Fibroblast of skin of right quadriceps (primary cell): ENCODE data around the gene SLC35G3.
"Not testable (repeated sequence)": the region's sequence is repeated elsewhere in the genome, so short reads cannot be mapped to it uniquely, and the experiment has no call there.

Experiments used
- DNase-seq: peaks from one replicate; pipeline ENCODE4 v3.0.0-alpha.2; 2013

SLC35G3 gene

DNA sequence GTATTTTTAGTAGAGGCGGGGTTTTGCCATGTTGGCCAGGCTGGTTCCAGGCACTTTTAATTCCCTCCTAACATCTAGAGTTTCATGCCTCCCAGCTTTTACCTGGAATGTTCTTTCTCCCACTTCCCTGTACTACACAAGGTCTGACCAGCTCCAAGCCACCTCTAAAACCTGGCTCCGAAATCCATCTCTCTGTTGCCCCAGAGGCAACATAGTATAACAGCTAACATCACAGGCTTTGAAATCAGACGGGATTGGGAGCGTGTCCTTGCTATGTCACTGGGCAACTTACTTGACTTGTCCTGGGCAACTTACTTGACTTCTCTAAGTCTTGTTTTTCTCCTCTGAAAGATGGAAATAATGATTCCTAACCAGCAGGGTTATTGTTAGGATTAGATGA, 31.4 kb downstream of the SLC35G3 start:
- no peak for DNase-seq

DNA sequence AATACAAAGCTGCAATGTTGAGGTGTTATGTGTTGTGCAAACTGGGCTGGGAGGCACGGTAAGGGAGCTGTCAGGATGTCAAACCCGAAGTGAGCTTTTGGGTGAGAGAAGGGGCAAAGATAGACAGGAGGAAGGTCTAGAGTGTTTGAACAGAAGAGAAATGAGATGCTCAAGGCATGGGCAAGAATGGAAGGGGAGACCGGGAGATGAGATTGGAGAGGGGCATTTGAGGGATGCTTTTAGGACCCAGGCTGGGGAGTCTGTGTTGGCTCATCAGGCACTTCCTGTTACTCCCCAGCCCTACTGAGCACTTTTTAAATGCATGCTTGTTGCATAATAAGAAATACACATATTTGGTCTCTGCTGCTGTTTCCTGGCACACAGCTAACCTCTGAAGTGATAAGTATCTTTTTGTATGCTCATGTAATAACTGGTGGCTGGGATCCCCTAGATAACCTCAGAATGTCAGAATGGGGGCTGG, 32.9 kb downstream of the SLC35G3 start:
- DNase-seq: no peak

DNA sequence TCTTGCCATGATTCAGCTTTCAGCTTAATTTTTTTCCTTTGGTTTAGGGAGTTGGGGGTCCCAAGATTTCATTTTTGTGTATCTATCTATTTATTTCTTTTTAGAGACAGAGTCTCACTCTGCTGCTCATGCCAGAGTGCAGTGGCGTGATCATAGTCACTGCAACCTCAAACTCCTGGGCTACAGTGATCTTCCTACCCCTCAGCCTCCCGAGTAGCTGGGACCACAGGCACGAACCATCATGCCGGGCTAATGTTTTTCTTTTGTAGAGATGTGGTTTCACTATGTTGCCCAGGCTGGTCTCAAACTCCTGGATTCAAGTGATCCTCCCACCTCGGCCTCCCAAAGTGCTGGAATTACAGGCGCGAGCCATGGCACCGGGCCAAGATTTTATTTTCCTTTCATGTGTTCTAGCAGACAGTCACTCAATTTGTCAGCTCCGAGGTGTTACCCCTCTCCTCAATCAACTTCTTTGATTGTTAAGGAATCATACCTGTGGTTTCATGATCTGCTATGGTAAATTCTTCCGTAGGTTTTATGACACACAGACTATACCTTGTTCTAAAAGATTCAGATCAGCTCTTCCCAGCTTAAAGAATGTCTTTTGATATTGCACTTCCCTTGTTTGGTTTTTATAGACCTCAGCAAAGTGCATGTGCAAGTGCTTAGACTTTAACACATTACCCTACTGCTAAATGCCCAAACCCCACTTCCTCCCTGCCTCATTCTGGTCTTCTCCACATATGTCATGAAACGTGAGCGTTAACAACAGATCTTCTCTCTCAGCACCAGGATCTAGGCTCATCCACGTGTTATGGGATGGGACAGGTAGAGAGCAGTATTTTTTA, 33.6 kb downstream of the SLC35G3 start:
- no peak for DNase-seq

GRCh38 chr17:35159940-35160339, 34.3 kb downstream of the SLC35G3 start:
- DNase-seq: no peak

DNA sequence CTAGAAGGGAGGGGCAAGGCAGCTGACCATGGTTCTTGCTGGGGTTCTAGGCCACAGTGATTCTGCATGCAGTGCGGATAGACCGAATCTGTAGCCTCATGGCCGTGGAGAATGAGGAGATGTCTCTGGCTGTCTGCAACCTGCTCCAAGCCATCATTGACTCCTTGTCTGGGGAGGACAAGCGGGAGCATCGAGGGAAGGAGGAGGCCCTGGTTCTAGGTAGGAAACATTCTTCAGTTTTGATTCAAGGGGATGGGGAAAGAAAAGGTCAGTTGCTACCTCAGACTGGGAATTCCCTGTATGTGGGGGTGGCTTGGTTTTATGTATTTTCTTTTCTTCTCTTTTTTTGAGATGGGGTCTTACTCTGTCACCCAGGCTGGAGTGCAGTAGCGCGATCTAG, 38.9 kb downstream of the SLC35G3 start:
- DNase-seq: no peak

DNA sequence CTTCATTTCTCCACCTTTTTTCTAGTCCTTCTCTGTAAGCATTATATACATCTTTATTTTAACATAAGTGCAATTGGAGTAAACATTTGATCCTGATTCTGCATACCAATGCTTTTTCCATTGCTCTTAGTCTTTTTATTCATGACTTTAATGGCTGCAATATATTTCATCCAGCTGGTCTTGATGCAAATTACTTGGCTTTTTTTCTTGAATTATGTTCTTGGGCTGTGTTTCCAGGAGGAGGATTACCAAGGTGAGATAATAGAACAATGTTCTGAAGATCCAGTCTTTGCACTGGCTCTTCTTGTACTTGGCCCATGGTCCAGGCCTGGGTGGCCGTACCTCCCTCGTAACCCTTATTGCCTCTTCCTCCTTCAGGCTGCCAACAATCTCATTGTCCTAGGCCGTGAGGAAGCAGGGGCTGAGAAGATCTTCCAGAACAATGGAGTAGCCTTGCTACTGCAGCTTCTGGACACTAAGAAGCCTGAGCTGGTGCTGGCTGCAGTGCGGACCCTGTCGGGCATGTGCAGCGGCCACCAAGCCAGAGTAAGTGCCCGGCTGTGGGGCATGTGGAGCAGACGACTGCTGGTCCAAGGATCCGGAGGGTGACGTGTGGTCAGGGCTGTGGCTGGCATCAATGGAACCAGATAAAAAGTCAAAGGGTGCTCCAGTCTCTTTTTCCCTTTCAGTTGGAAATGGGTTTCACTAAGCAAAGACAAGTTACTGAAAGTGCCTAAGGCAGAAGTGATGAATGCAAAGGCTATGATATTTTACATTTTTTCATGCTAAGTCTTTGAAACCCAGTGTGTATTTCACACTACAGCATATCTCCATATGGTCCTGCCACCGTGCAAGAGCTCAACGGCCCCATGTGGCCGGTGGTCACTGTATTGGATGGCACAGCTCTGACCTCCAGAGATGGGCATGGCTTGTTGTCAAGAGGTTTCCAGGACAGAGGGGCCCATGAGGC, 39.7 kb downstream of the SLC35G3 start:
- DNase-seq: no peak

GRCh38 chr17:35152421-35153140, 41.6 kb downstream of the SLC35G3 start:
- no peak for DNase-seq

- DNase-seq: not testable (repeated sequence)
These were observed 43.1 kb downstream of the SLC35G3 start for GRCh38 chr17:35151080-35151479.

GRCh38 chr17:35149941-35150340, 44.3 kb downstream of the SLC35G3 start:
- DNase-seq: no peak

- no peak for DNase-seq
These were observed 46.0 kb downstream of the SLC35G3 start for GRCh38 chr17:35148144-35148543.

DNA sequence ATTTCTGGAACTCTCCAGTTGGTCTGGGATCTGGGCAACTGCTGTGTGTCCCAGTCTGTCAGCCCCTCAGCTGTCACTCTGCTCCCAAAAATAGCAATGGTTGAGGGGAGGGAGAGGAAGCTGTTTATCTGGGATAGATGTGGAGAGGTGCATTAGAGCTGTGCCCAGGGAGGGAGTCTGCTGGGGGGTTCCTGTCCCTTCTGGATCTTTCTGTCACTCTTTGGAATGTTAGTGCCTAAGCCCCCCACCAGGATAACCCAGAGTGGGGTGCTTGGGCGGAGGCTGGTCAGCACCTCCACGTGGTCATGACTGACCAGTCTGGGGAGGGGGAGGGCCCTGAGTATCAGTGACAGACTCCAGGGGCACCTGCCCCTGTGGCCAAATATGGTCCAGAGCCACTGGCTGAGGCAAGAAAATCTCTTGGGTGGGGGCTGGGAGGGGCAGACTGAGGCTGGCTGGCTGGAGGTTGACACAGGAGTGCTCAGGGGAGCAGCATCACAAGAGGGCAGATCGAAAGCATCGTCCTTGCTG, 46.8 kb downstream of the SLC35G3 start, which contains the start of gene UNC45B:
Gene UNC45B, plus strand, starts transcription at position 443 of the 531 bp plus-strand sequence. CDS start 447 bp downstream, outside the sequence.
- no peak for DNase-seq

DNA sequence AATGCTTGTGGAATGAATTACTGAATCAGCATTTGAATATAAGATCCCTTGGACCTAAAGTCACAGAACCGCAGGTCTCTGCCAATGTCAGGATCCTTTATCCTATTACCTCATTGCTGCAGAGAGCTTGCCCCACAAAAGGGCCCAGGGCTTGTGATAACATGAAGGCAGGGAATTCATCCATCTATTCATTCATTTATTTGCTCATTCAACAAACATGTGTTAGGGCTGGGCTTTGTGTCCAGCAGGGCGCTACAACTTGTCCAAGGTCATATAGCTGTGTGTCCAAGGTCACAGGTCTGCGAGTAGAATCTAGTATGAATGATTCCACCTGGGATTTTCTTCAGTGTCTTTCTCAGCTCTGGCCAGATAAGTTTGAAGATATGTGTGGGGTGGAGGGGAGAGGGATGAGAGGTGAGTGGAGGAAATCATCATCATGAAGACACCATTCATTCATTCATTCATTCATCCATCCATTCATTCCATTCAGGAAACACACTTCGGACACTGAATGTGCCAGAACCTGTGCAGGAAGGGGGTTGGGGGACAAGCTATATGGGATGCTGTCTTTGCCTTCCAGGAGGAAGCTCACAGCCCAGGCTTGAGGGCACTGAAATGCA, 47.9 kb downstream of the SLC35G3 start:
- DNase-seq: no peak

GRCh38 chr17:35144840-35145239, 49.4 kb downstream of the SLC35G3 start:
- no peak for DNase-seq
